Neuronal stem cell (in vitro differentiated cells): Measurements from ENCODE around the gene SOAT2.

ENCODE experiments used
- DNase-seq: peaks from one replicate; pipeline ENCODE4 v3.0.0-alpha.2; 2013; ENCODE audit warnings: low spot score
- H2AFZ ChIP-seq: one replicate; pipeline ENCODE4 v1.6.1; 2013; ENCODE audit warnings: mild to moderate bottlenecking, low read length, inconsistent platforms
- H2AK5ac ChIP-seq: 2 replicates; pipeline ENCODE4 v1.6.1; 2013; ENCODE audit warnings: low read depth, mild to moderate bottlenecking, inconsistent platforms, low read length, moderate library complexity, mixed read lengths
- H2BK120ac ChIP-seq: 2 replicates; pipeline ENCODE4 v1.6.1; 2013; ENCODE audit warnings: low read depth, mild to moderate bottlenecking, inconsistent platforms, low read length, moderate library complexity, mixed read lengths
- H2BK12ac ChIP-seq: one replicate; pipeline ENCODE4 v1.6.1; 2013; ENCODE audit warnings: low read length, inconsistent platforms
- H2BK15ac ChIP-seq: 2 replicates; pipeline ENCODE4 v1.6.1; 2013; ENCODE audit warnings: mild to moderate bottlenecking, low read length, inconsistent platforms, mixed read lengths
- H2BK5ac ChIP-seq: one replicate; pipeline ENCODE4 v1.6.1; 2013; ENCODE audit warnings: inconsistent platforms, mild to moderate bottlenecking, low read length, moderate library complexity
- H3K14ac ChIP-seq: one replicate; pipeline ENCODE4 v1.6.1; 2013; ENCODE audit warnings: low read length, inconsistent platforms
- H3K18ac ChIP-seq: 2 replicates; pipeline ENCODE4 v1.6.1; 2013; ENCODE audit warnings: low read length, inconsistent platforms
- H3K23ac ChIP-seq: 2 replicates; pipeline ENCODE4 v1.6.1; 2013; ENCODE audit warnings: low read depth, mild to moderate bottlenecking, mixed read lengths, low read length, inconsistent platforms; ENCODE audit not compliant: poor library complexity
- H3K27ac ChIP-seq: replicated peaks from 3 replicates; pipeline ENCODE4 v1.5.1; 2013; ENCODE audit warnings: low read length, inconsistent platforms
- H3K27me3 ChIP-seq, 3 experiments: 2 replicates each; pipeline ENCODE4 v1.6.1; 2013; ENCODE audit warnings: low read length in 3 of 3, mild to moderate bottlenecking in 2 of 3, inconsistent platforms in 1 of 3, low read depth in 1 of 3, mixed read lengths in 1 of 3, moderate library complexity in 1 of 3; ENCODE audit not compliant: control insufficient read depth in 3 of 3, insufficient read depth in 3 of 3
- H3K36me3 ChIP-seq, 2 donors: replicated peaks in 1 of 2; 2 replicates each; pipeline ENCODE4 v1.6.1; 2013; ENCODE audit warnings: low read length in 2 of 2; ENCODE audit not compliant: control insufficient read depth in 2 of 2, insufficient read depth in 2 of 2
- H3K4ac ChIP-seq: 2 replicates; pipeline ENCODE4 v1.6.1; 2013; ENCODE audit warnings: inconsistent platforms, mild to moderate bottlenecking, low read length, moderate library complexity
- H3K4me1 ChIP-seq, 2 donors: 1 replicate in 1 of 2; 2 replicates in 1 of 2; pipeline ENCODE4 v1.6.1; 2013; ENCODE audit warnings: low read length in 2 of 2, low read depth in 1 of 2; ENCODE audit not compliant: control insufficient read depth in 2 of 2, insufficient read depth in 1 of 2
- H3K4me2 ChIP-seq: one replicate; pipeline ENCODE4 v1.6.1; 2013; ENCODE audit warnings: mild to moderate bottlenecking, low read length, inconsistent platforms; ENCODE audit not compliant: insufficient read depth, poor library complexity, severe bottlenecking
- H3K4me3 ChIP-seq, 2 donors: 2 replicates each; pipeline ENCODE4 v1.5.1; 2013; ENCODE audit warnings: low read length in 2 of 2, mild to moderate bottlenecking in 2 of 2, inconsistent platforms in 1 of 2, moderate library complexity in 1 of 2
- H3K79me1 ChIP-seq: one replicate; pipeline ENCODE4 v1.6.1; 2013; ENCODE audit warnings: low read depth, mild to moderate bottlenecking, inconsistent platforms, low read length, moderate library complexity
- H3K9ac ChIP-seq: one replicate; pipeline ENCODE4 v1.6.1; 2013; ENCODE audit warnings: mild to moderate bottlenecking, low read depth, low read length, inconsistent platforms; ENCODE audit not compliant: poor library complexity
- H3K9me3 ChIP-seq, 2 donors: replicated peaks in 1 of 2; 2 replicates each; pipeline versions ENCODE3 to v1.6.1; 2013; ENCODE audit warnings: low read length in 2 of 2, mild to moderate bottlenecking in 2 of 2, inconsistent platforms in 1 of 2, low read depth in 1 of 2, mixed read lengths in 1 of 2, moderate library complexity in 1 of 2; ENCODE audit not compliant: control insufficient read depth in 2 of 2, insufficient read depth in 1 of 2
- H4K8ac ChIP-seq: one replicate; pipeline ENCODE4 v1.6.1; 2013; ENCODE audit warnings: low read depth, mild to moderate bottlenecking, inconsistent platforms, low read length, moderate library complexity
- H4K91ac ChIP-seq: one replicate; pipeline ENCODE4 v1.6.1; 2013; ENCODE audit warnings: low read length, low read depth, mild to moderate bottlenecking, inconsistent platforms; ENCODE audit not compliant: poor library complexity
- WGBS, 2 donors: extraction: QIAGEN DNeasy Blood & Tissue Kit; methylation state at CpG; one replicate each; pipeline ENCODE4 v1.1.7; 2013; ENCODE audit warnings: missing lambda C conversion rate in 2 of 2, mixed read lengths in 1 of 2; ENCODE audit not compliant: insufficient read length in 2 of 2, insufficient replicate concordance in 1 of 2; ENCODE audit errors: extremely low coverage in 2 of 2; 5-methylcytosine and 5-hydroxymethylcytosine counted together

Gene SOAT2

GRCh38 chr12:53062011-53062961, 41.0 kb upstream of the SOAT2 start:
- H3K27me3 ChIP-seq = no peaks in the 10 kb centered on the region
- H2BK5ac ChIP-seq = peak overlapping the region; percentile 83
- H3K36me3 ChIP-seq = peaks cover 3 to 6% of the 10 kb centered on the region in 2 donors
- H2BK120ac ChIP-seq = peak overlapping the region; percentile 22
- H2BK12ac ChIP-seq = no peak overlapping the region
- H2AFZ ChIP-seq = no peak overlapping the region
- no peaks in the 10 kb centered on the region for H3K9me3 ChIP-seq
- H3K27ac ChIP-seq = no peak overlapping the region
- no peak overlapping the region for H4K91ac ChIP-seq
- no peak overlapping the region for H3K9ac ChIP-seq
- no peak overlapping the region for H3K4ac ChIP-seq
- H3K18ac ChIP-seq = peak overlapping the region; percentile 52
- WGBS, 2 donors = no CpG with 5 or more reads among the region's 20 CpGs
- peak overlapping the region; percentile 91 for H2BK15ac ChIP-seq
- no peak overlapping the region for H4K8ac ChIP-seq
- peaks cover 0 to 2% of the 10 kb centered on the region in 2 donors for H3K4me1 ChIP-seq
- peak overlapping the region; percentile 78 for H3K23ac ChIP-seq
- peak overlapping the region; percentile 78 for H2AK5ac ChIP-seq
- no peak overlapping the region for H3K4me2 ChIP-seq
- no peak overlapping the region for H3K4me3 ChIP-seq
- no peak overlapping the region for H3K14ac ChIP-seq
- H3K79me1 ChIP-seq = no peaks in the 10 kb centered on the region
- no peak for DNase-seq

DNA sequence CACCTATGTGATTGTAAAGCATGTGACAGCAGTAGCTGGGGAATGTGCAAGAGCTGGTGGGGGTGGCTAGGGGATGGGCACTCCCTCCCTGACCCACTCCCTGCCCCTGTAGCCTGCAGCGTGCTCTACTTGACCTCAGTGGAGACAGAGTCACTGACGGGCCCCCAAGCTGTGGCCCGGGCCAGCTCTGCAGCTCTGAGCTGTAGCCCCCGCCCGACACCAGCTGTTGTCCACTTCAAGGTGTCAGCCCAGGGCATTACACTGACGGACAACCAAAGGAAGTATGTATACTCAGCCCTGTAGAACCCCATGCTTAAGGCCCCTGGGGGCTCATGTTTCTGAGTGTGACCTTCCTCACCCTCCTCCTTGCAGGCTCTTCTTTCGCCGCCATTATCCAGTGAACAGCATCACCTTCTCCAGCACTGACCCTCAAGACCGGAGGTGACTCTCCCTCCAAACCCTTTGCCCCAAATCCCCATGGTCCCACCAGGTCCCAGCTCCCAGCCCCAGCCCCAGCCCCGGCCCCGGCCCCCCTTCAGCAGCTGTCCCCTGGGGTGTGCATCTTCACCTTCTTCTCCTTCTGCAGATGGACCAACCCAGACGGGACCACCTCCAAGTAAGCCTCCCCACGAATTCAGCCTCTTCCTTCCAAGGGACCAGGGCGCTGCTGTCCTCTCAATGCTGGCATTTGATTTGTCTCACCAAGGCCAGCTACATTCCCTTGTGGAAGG, 40.1 kb upstream of the SOAT2 start:
- no peaks in the 10 kb centered on the region for H3K27me3 ChIP-seq
- no peak overlapping the region for H2AFZ ChIP-seq
- peak overlapping the region; percentile 61 for H2AK5ac ChIP-seq
- H3K23ac ChIP-seq = no peak overlapping the region
- no CpG with 5 or more reads among the region's 14 CpGs for WGBS, 2 donors
- H3K4me1 ChIP-seq = peaks cover 0 to 2% of the 10 kb centered on the region in 2 donors
- no peaks in the 10 kb centered on the region for H3K9me3 ChIP-seq
- H3K4me3 ChIP-seq = no peak overlapping the region
- no peak overlapping the region for H3K9ac ChIP-seq
- no peak overlapping the region for H3K4ac ChIP-seq
- no peak overlapping the region for H4K91ac ChIP-seq
- no peak overlapping the region for H2BK12ac ChIP-seq
- no peak overlapping the region for H3K4me2 ChIP-seq
- H3K36me3 ChIP-seq = peaks cover 3 to 6% of the 10 kb centered on the region in 2 donors
- no peak overlapping the region for H3K18ac ChIP-seq
- H2BK120ac ChIP-seq = no peak overlapping the region
- H4K8ac ChIP-seq = no peak overlapping the region
- H3K27ac ChIP-seq = no peak overlapping the region
- no peak for DNase-seq
- H3K14ac ChIP-seq = no peak overlapping the region
- H2BK15ac ChIP-seq = no peak overlapping the region
- no peak overlapping the region for H2BK5ac ChIP-seq
- H3K79me1 ChIP-seq = no peaks in the 10 kb centered on the region

- Histone ChIP-seq H3K27me3 (no peaks in the 10 kb centered on the region), H3K14ac (no peak overlapping the region), H3K9me3 (no peaks in the 10 kb centered on the region), H3K23ac (no peak overlapping the region), H3K4ac (no peak overlapping the region), H2AK5ac (no peak overlapping the region), H3K36me3 (peaks cover 3 to 6% of the 10 kb centered on the region in 2 donors), H3K4me2 (no peak overlapping the region), H3K18ac (peak overlapping the region; percentile 27), H2BK12ac (peak overlapping the region; percentile 73), H2BK120ac (no peak overlapping the region), H4K8ac (peak overlapping the region; percentile 17), H2AFZ (no peak overlapping the region), H3K27ac (no peak overlapping the region), H3K4me3 (no peak overlapping the region), H4K91ac (no peak overlapping the region), H3K4me1 (peaks cover 0 to 4% of the 10 kb centered on the region in 2 donors), H3K79me1 (no peaks in the 10 kb centered on the region), H2BK5ac (no peak overlapping the region), H2BK15ac (no peak overlapping the region), H3K9ac (no peak overlapping the region)
- no CpG with 5 or more reads among the region's 13 CpGs for WGBS, 2 donors
- no peak for DNase-seq
These were observed 39.3 kb upstream of the SOAT2 start for GRCh38 chr12:53063708-53064612.
